ENCODE results near the gene DET1.

GRCh38 chr15:88497109-88497765 is 49.2 kb downstream of the DET1 start:
- TF ChIP-seq CTCF (IDR thresholded peaks at IDR 0.05; ENCODE audit: low read length) (no peak), EZH2 (optimal IDR thresholded peaks at IDR 0.05; ENCODE audit: low read depth, low read length) (no peak), EZH2phosphoT487 (IDR thresholded peaks at IDR 0.05; ENCODE audit: low read length) (no peak)

All from MM.1S (cell line).